Spleen (tissue), 7 donors: ENCODE data around the gene GIPC2.

Experiments used
- CTCF ChIP-seq, 11 experiments: fragments of 200-600 bp in 7 of 11; fragments of 450-650 bp in 4 of 11; sonication (generic) in 4 of 11; IDR thresholded peaks in 8 of 11; conservative IDR thresholded peaks in 3 of 11; 1 replicate in 7 of 11; 2 replicates in 4 of 11; pipeline versions ENCODE4 v1.4.0 to v1.8.0; 2016 to 2021; ENCODE audit warnings: antibody characterized with exemption in 11 of 11, inconsistent platforms in 4 of 11, mild to moderate bottlenecking in 1 of 11
- POLR2A ChIP-seq, 3 donors: fragments of 450-650 bp; IDR thresholded peaks; one replicate each; pipeline ENCODE4 v1.5.1; 2017; ENCODE audit warnings: antibody characterized with exemption in 3 of 3, mild to moderate bottlenecking in 1 of 3
- POLR2AphosphoS5 ChIP-seq, 3 donors: sonication (generic); formaldehyde crosslinking; IDR thresholded peaks; one replicate each; pipeline ENCODE4 v1.5.1; 2017; ENCODE audit warnings: antibody characterized with exemption in 3 of 3
- donor health status: DM: no; HTN: no; CAD: no; lungs with moderate emphysema.
- donor health status: DM: no; HTN: no; CAD: no.
- donor health status: DM: no; HTN: no; CAD: no.

GRCh38 chr1:78170859-78171258, 125.1 kb downstream of the GIPC2 start:
- TF ChIP-seq CTCF (IDR thresholded peaks at IDR 0.05 in 8 of 11, conservative IDR thresholded peaks at IDR 0.05 in 3 of 11) = no peak
- no peak for TF ChIP-seq POLR2AphosphoS5 (IDR thresholded peaks at IDR 0.05)
- no peak for TF ChIP-seq POLR2A (IDR thresholded peaks at IDR 0.05)
